Neuronal stem cell (in vitro differentiated cells): ENCODE measurements around the gene DHDH.

Experiments used
- DNase-seq: peaks from one replicate; pipeline ENCODE4 v3.0.0-alpha.2; 2013; ENCODE audit warnings: low spot score
- H2AFZ ChIP-seq: one replicate; pipeline ENCODE4 v1.6.1; 2013; ENCODE audit warnings: mild to moderate bottlenecking, low read length, inconsistent platforms
- H2AK5ac ChIP-seq: 2 replicates; pipeline ENCODE4 v1.6.1; 2013; ENCODE audit warnings: low read depth, mild to moderate bottlenecking, inconsistent platforms, low read length, moderate library complexity, mixed read lengths
- H2BK120ac ChIP-seq: 2 replicates; pipeline ENCODE4 v1.6.1; 2013; ENCODE audit warnings: low read depth, mild to moderate bottlenecking, inconsistent platforms, low read length, moderate library complexity, mixed read lengths
- H2BK12ac ChIP-seq: one replicate; pipeline ENCODE4 v1.6.1; 2013; ENCODE audit warnings: low read length, inconsistent platforms
- H2BK15ac ChIP-seq: 2 replicates; pipeline ENCODE4 v1.6.1; 2013; ENCODE audit warnings: mild to moderate bottlenecking, low read length, inconsistent platforms, mixed read lengths
- H2BK5ac ChIP-seq: one replicate; pipeline ENCODE4 v1.6.1; 2013; ENCODE audit warnings: inconsistent platforms, mild to moderate bottlenecking, low read length, moderate library complexity
- H3K14ac ChIP-seq: one replicate; pipeline ENCODE4 v1.6.1; 2013; ENCODE audit warnings: low read length, inconsistent platforms
- H3K18ac ChIP-seq: 2 replicates; pipeline ENCODE4 v1.6.1; 2013; ENCODE audit warnings: low read length, inconsistent platforms
- H3K23ac ChIP-seq: 2 replicates; pipeline ENCODE4 v1.6.1; 2013; ENCODE audit warnings: low read depth, mild to moderate bottlenecking, mixed read lengths, low read length, inconsistent platforms; ENCODE audit not compliant: poor library complexity
- H3K27ac ChIP-seq: replicated peaks from 3 replicates; pipeline ENCODE4 v1.5.1; 2013; ENCODE audit warnings: low read length, inconsistent platforms
- H3K27me3 ChIP-seq, 3 experiments: 2 replicates each; pipeline ENCODE4 v1.6.1; 2013; ENCODE audit warnings: low read length in 3 of 3, mild to moderate bottlenecking in 2 of 3, inconsistent platforms in 1 of 3, low read depth in 1 of 3, mixed read lengths in 1 of 3, moderate library complexity in 1 of 3; ENCODE audit not compliant: control insufficient read depth in 3 of 3, insufficient read depth in 3 of 3
- H3K36me3 ChIP-seq, 2 donors: replicated peaks in 1 of 2; 2 replicates each; pipeline ENCODE4 v1.6.1; 2013; ENCODE audit warnings: low read length in 2 of 2; ENCODE audit not compliant: control insufficient read depth in 2 of 2, insufficient read depth in 2 of 2
- H3K4ac ChIP-seq: 2 replicates; pipeline ENCODE4 v1.6.1; 2013; ENCODE audit warnings: inconsistent platforms, mild to moderate bottlenecking, low read length, moderate library complexity
- H3K4me1 ChIP-seq, 2 donors: 1 replicate in 1 of 2; 2 replicates in 1 of 2; pipeline ENCODE4 v1.6.1; 2013; ENCODE audit warnings: low read length in 2 of 2, low read depth in 1 of 2; ENCODE audit not compliant: control insufficient read depth in 2 of 2, insufficient read depth in 1 of 2
- H3K4me2 ChIP-seq: one replicate; pipeline ENCODE4 v1.6.1; 2013; ENCODE audit warnings: mild to moderate bottlenecking, low read length, inconsistent platforms; ENCODE audit not compliant: insufficient read depth, poor library complexity, severe bottlenecking
- H3K4me3 ChIP-seq, 2 donors: 2 replicates each; pipeline ENCODE4 v1.5.1; 2013; ENCODE audit warnings: low read length in 2 of 2, mild to moderate bottlenecking in 2 of 2, inconsistent platforms in 1 of 2, moderate library complexity in 1 of 2
- H3K79me1 ChIP-seq: one replicate; pipeline ENCODE4 v1.6.1; 2013; ENCODE audit warnings: low read depth, mild to moderate bottlenecking, inconsistent platforms, low read length, moderate library complexity
- H3K9ac ChIP-seq: one replicate; pipeline ENCODE4 v1.6.1; 2013; ENCODE audit warnings: mild to moderate bottlenecking, low read depth, low read length, inconsistent platforms; ENCODE audit not compliant: poor library complexity
- H3K9me3 ChIP-seq, 2 donors: replicated peaks in 1 of 2; 2 replicates each; pipeline versions ENCODE3 to v1.6.1; 2013; ENCODE audit warnings: low read length in 2 of 2, mild to moderate bottlenecking in 2 of 2, inconsistent platforms in 1 of 2, low read depth in 1 of 2, mixed read lengths in 1 of 2, moderate library complexity in 1 of 2; ENCODE audit not compliant: control insufficient read depth in 2 of 2, insufficient read depth in 1 of 2
- H4K8ac ChIP-seq: one replicate; pipeline ENCODE4 v1.6.1; 2013; ENCODE audit warnings: low read depth, mild to moderate bottlenecking, inconsistent platforms, low read length, moderate library complexity
- H4K91ac ChIP-seq: one replicate; pipeline ENCODE4 v1.6.1; 2013; ENCODE audit warnings: low read length, low read depth, mild to moderate bottlenecking, inconsistent platforms; ENCODE audit not compliant: poor library complexity
- WGBS, 2 donors: extraction: QIAGEN DNeasy Blood & Tissue Kit; methylation state at CpG; one replicate each; pipeline ENCODE4 v1.1.7; 2013; ENCODE audit warnings: missing lambda C conversion rate in 2 of 2, mixed read lengths in 1 of 2; ENCODE audit not compliant: insufficient read length in 2 of 2, insufficient replicate concordance in 1 of 2; ENCODE audit errors: extremely low coverage in 2 of 2; 5-methylcytosine and 5-hydroxymethylcytosine counted together

DHDH gene

DNA sequence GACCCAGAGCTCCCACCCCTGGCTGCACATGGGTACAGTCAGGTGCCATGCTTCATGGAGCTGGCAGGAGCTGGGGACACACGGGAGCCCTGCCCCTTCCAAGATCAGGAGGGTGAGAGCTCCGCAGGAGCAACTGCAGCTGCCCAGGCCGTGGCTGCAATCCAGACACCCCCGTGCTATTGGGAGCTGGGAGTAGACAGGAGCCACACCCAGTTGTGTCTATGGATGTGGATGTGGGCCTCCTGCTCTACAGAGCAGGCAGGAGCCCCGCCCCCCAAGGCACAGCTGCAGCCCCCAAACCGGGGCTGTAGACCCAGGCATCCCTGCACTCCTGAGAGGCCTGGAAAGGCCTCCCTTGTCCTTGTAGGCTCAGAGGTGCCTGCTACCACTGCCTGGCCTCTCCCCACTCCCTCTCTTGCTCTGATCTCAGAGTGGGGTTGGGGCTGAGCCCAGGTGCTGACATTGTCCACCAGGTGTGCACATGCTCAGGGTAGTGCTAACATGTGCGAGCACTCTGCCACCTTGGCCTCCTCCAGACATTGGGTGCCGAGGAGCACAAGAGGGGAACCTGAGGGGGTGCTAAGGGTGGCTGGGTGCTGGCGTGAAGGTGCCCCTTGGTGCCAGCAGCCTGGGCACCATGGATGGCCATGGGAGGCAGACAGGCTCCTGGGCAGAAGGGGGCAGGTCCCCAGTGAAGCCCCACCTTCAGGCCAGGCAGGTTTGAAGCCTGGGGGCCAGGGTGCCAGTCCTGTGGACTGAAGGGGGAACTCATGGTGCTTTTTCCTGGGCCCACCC is 13.2 kb downstream of the DHDH start:
- Histone ChIP-seq H3K18ac (no peak overlapping the region), H3K4me1 (peaks cover 0 to 3% of the 10 kb centered on the region in 2 donors), H3K36me3 (no peaks in the 10 kb centered on the region), H3K4ac (no peak overlapping the region), H2BK5ac (no peak overlapping the region), H2AK5ac (peak overlapping the region; percentile 79), H3K27me3 (no peaks in the 10 kb centered on the region), H3K27ac (no peak overlapping the region), H3K14ac (peak overlapping the region; percentile 25), H4K8ac (no peak overlapping the region), H3K23ac (no peak overlapping the region), H3K9ac (no peak overlapping the region), H2BK12ac (no peak overlapping the region), H2BK120ac (no peak overlapping the region), H3K79me1 (no peaks in the 10 kb centered on the region), H2AFZ (no peak overlapping the region), H3K4me3 (no peak overlapping the region), H3K9me3 (peaks cover 2 to 5% of the 10 kb centered on the region in 2 donors), H2BK15ac (no peak overlapping the region), H3K4me2 (no peak overlapping the region), H4K91ac (no peak overlapping the region)
- WGBS, 2 donors, result no CpG with 5 or more reads among the region's 9 CpGs
- DNase-seq, result no peak

DNA sequence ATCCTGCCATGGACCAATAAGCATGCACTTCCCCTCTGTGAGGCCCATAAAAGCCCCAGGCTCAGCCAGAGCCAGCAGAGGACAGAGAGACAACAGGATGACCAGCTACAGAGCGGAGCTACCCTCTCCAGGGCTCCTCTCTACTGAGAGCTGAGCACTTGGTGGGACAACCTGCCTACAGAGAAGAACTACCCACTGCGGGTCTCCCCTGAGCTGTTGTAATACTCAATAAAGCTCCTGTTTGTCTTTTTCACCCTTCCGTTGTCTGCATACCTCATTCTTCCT is 13.7 kb downstream of the DHDH start:
- H3K4me2 ChIP-seq, result no peak overlapping the region
- H4K8ac ChIP-seq, result no peak overlapping the region
- H3K18ac ChIP-seq, result no peak overlapping the region
- no peak overlapping the region for H3K9ac ChIP-seq
- no peak overlapping the region for H2BK15ac ChIP-seq
- peaks cover 0 to 3% of the 10 kb centered on the region in 2 donors for H3K4me1 ChIP-seq
- no CpG with 5 or more reads among the region's 3 CpGs for WGBS, 2 donors
- H2BK120ac ChIP-seq, result no peak overlapping the region
- H3K23ac ChIP-seq, result no peak overlapping the region
- no peak overlapping the region for H2BK12ac ChIP-seq
- no peak overlapping the region for H2BK5ac ChIP-seq
- no peaks in the 10 kb centered on the region for H3K79me1 ChIP-seq
- no peaks in the 10 kb centered on the region for H3K36me3 ChIP-seq
- no peak overlapping the region for H3K14ac ChIP-seq
- H2AK5ac ChIP-seq, result peak overlapping the region; percentile 79
- H3K27ac ChIP-seq, result no peak overlapping the region
- H3K27me3 ChIP-seq, result no peaks in the 10 kb centered on the region
- no peak overlapping the region for H2AFZ ChIP-seq
- H3K4me3 ChIP-seq, result no peak overlapping the region
- no peak overlapping the region for H3K4ac ChIP-seq
- peaks cover 1 to 5% of the 10 kb centered on the region in 2 donors for H3K9me3 ChIP-seq
- H4K91ac ChIP-seq, result no peak overlapping the region
- no peak for DNase-seq

GRCh38 chr19:48950159-48950558 is 16.7 kb downstream of the DHDH start:
- Histone ChIP-seq H3K14ac (no peak overlapping the region), H3K9me3 (peaks cover 0 to 5% of the 10 kb centered on the region in 2 donors), H3K23ac (no peak overlapping the region), H3K4me1 (peaks cover 0 to under 1% of the 10 kb centered on the region in 2 donors), H3K4me3 (no peak overlapping the region), H2BK15ac (no peak overlapping the region), H3K27me3 (no peaks in the 10 kb centered on the region), H3K27ac (no peak overlapping the region), H2AFZ (no peak overlapping the region), H2BK120ac (no peak overlapping the region), H4K8ac (no peak overlapping the region), H4K91ac (no peak overlapping the region), H3K79me1 (peaks cover 4% of the 10 kb centered on the region), H3K9ac (no peak overlapping the region), H3K36me3 (no peaks in the 10 kb centered on the region), H3K4ac (no peak overlapping the region), H3K18ac (no peak overlapping the region), H3K4me2 (no peak overlapping the region), H2AK5ac (no peak overlapping the region), H2BK12ac (no peak overlapping the region), H2BK5ac (no peak overlapping the region)
- DNase-seq, result no peak
- no CpG with 5 or more reads among the region's 3 CpGs for WGBS, 2 donors

DNA sequence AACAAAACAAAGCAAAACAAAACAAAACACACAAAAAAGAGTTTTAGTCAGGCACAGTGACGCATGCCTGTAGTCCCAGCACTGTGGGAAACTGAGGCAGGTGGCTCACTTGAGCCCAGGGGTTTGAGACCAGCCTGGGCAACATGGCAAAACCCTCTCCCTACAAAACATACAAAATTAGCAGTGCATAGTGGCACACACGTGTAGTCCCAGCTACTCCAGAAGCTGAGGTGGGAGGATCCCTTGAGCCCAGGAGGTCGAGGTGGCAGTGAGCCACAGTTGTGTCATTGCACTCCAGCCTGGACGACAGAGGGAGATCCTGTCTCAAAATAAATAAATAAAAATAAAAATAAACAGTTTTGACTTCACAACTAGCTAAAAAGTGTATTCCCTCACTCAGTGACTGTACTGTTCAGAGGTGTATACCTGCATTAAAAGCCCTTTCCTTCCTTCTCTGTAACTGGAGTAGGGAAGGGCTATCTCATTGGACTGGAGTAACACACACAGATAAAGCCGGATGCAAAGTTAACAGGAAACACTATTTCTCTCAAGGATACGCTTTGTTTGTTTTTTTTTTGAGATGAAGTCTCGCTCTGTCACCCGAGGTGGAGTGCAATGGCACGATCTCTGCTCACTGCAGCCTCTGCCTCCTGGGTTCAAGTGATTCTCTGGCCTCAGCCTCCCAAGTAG is 17.5 kb downstream of the DHDH start:
- Histone ChIP-seq H3K23ac (no peak overlapping the region), H2AFZ (no peak overlapping the region), H2BK15ac (no peak overlapping the region), H2BK120ac (no peak overlapping the region), H3K4me2 (no peak overlapping the region), H3K79me1 (peaks cover 6% of the 10 kb centered on the region), H3K36me3 (peaks cover 0 to 5% of the 10 kb centered on the region in 2 donors), H3K27ac (no peak overlapping the region), H3K4me3 (no peak overlapping the region), H4K91ac (no peak overlapping the region), H3K14ac (no peak overlapping the region), H2BK12ac (no peak overlapping the region), H3K9me3 (peaks cover 0 to 5% of the 10 kb centered on the region in 2 donors), H4K8ac (no peak overlapping the region), H2BK5ac (no peak overlapping the region), H3K4me1 (peaks cover 6% of the 10 kb centered on the region in 2 donors), H2AK5ac (no peak overlapping the region), H3K4ac (no peak overlapping the region), H3K18ac (no peak overlapping the region), H3K27me3 (no peaks in the 10 kb centered on the region), H3K9ac (no peak overlapping the region)
- no peak for DNase-seq
- WGBS, 2 donors, result no CpG with 5 or more reads among the region's 9 CpGs
